ENCODE data around the gene GTSE1.
A peak's percentile ranks its signal among the peaks of the same experiment; 100 is the strongest.

Gene GTSE1

DNA sequence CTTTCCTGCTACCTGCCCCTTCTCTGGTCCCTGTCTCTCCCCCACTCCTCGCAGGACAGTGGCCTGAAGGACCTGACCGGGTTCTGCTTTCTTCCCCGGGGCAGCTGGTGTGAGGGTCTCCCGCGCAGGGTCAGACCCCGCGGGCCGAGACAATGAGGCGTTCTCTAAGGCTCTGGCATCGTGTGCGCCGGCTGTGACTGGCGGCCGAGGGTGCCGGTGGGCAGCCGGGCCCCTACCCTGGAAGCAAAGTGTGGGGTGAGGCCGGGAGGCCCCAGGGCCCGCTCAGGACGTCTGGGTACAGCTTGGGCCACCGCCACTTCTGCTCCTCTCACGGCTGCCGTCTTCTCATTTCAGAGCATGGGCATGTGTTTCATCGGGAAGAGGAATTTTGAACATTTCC lies 55.1 kb downstream of the GTSE1 start:
- DNase-seq (ENCODE audit: low read depth in 2 of 2) = no peak

GRCh38 chr22:46352276-46352675 lies 55.6 kb downstream of the GTSE1 start:
- no peak for DNase-seq (ENCODE audit: low read depth in 2 of 2)

- DNase-seq (ENCODE audit: low read depth in 2 of 2) = no peak
These were observed 56.2 kb downstream of the GTSE1 start for GRCh38 chr22:46352691-46353386.

DNA sequence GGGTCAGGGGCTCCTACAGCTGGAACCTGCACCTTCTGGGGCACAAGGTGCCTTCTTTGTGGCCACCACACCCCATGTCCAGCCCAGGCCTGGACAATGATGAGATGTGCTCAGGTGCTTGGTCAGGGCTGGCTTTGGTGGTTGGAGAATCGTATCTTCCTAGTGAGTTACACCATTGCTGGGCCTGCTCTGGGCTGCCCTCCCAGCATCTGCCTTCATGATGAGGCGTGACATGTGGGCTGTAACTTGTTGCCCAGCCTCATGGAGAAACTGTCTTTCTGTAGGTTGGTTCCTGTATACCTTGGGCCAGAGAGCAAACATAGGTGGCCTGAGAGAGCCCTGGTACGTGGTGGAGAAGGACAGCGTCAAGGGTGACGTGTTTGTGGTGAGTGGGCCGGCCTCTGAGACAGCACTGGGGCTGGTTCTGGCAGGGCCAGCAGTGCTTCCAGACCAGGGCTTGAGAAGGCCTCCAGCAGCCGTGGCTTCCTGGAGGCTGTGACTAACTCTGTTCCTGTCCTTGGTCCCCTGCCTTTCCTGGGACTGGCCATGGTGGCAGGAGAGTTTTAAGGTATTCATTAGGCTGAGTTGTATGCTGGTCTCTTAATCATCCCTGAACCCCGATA lies 56.9 kb downstream of the GTSE1 start:
- DNase-seq (ENCODE audit: low read depth in 2 of 2) = no peak

DNA sequence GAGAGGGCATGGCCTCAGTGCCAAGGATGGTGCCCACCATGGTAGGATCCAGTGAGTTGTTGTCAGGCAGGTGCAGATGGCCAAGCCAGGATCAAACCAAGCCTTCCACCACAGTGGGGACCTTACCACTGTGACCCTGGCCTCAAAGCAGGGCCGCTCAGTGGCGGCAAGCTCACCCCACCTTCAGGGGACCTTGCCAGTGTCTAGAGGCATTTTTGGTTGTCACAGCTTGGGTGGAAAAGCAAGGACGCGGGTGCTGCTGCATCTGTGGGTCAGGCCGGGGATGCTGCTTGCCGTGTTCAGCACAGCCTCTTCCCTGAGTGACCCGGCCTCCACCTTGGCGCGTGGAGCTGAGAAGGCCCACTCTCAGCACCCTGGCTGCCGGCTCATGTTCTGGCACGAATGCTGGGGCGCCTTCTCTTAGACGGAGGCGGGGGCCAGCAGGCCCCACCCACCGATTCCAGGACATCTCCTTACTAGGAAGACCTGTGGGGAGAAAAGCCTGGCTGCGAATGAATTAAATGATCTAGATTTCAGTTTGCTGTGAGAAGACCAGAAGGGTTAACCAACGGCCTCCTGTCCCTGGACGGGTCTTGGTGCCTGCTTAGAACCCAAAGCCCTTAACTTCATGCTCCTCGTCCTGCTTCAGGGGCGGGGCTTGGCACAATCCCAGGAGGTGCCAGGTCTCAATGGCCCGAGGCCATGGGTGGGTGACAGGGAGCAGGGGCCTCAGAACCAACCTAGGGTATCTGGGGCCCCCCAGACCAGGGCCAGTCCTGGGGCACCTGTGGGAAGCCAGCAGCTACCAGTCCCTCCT lies 57.7 kb downstream of the GTSE1 start:
- no peak for DNase-seq (ENCODE audit: low read depth in 2 of 2)

- DNase-seq (ENCODE audit: low read depth in 2 of 2) = no peak
These were observed 58.3 kb downstream of the GTSE1 start for GRCh38 chr22:46354993-46355305.

GRCh38 chr22:46355369-46355995 lies 58.8 kb downstream of the GTSE1 start:
- peak; percentile 39 to 40 for DNase-seq (ENCODE audit: low read depth in 2 of 2)

GRCh38 chr22:46355996-46356471 lies 59.4 kb downstream of the GTSE1 start:
- no peak for DNase-seq (ENCODE audit: low read depth in 2 of 2)

DNA sequence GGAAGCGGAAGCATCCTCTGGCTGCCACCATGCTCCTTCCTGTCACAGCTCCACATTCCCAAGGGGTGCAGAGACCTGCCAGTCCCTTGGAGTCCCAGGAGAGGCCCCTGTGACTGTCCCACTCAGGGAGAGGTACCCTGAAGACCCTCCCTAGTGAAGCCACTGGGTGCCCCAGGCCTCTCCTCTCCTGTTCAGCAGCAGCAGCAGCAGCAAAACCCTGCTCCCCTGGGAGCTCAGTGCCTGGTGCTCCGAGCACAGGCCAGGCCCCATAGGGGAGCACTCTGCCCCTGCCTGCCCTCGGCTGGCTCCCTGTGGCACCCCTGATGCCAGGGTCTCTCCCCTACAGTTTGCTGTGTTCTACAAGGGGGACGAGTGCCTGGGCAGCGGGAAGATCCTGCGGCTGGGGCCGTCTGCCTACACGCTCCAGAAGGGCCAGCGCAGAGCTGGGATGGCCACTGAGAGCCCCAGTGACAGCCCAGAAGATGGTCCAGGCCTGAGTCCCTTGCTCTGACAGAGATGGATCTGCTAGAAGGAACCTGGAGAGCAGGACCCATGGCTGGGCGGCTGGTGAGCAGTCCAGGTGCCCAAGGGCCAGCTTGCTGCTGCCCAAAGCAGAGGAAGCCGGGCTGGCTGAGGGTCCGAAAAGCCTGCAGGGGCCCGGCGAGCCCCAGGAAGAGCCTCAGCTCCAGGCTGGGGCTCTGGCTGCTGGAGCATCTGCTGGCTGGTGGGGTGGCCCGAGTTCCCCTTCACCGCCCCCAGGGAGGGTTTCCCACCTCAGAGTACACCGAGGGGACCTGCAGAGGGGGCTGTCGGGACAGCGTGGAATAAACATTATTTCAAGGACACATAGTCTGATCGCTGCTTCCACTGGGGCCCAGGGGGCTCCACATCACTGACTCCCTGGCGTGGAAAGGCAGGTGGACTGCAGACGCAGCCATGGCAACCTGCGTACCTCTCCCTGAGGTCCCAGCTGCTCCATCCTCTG lies 60.1 kb downstream of the GTSE1 start:
- no peak for DNase-seq (ENCODE audit: low read depth in 2 of 2)

- no peak for DNase-seq (ENCODE audit: low read depth in 2 of 2)
These were observed 61.2 kb downstream of the GTSE1 start for GRCh38 chr22:46357711-46358520.

GRCh38 chr22:46358766-46359165 lies 62.1 kb downstream of the GTSE1 start:
- no peak for DNase-seq (ENCODE audit: low read depth in 2 of 2)

DNA sequence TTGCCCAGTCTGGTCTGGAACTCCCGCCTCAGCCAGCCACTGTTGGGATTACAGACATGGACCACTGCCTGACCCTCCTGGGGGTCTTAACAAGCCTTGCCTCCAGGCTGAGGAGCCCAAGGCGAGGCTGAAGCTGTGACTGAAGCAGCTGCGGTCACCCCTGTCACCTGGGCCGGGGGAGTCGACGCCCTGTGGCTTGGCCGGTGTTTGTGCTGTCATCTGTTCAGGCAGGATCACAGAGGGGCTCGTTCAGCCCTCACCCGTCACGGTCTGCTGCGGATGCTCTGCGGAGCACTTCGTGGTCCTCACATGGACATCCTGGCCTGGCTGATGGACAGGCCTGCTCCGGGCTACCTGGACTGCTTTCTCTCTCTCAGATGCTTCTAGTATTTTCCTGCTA lies 62.7 kb downstream of the GTSE1 start:
- no peak for DNase-seq (ENCODE audit: low read depth in 2 of 2)

- no peak for DNase-seq (ENCODE audit: low read depth in 2 of 2)
These were observed 63.4 kb downstream of the GTSE1 start for GRCh38 chr22:46360097-46360496.

- DNase-seq (ENCODE audit: low read depth in 2 of 2) = no peak
These were observed 64.2 kb downstream of the GTSE1 start for GRCh38 chr22:46360891-46361290.

DNA sequence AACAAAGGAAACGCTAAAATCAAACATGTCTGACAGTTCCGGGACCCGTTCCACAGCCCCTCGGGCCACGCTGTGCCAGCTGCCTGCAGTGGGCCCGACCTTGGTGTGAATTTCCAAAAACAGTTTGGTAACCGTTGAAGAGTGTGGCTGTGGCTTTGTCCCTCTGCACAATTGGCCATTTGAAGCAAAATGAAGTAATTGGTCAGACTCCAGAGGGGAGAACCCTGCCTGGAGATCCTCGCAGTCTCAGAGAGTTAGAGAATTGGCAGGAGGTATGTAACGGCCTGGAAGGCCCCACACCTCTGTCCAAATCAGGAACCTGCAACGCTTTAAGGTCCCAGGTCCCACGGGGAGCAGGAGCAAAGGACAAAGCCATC lies 65.1 kb downstream of the GTSE1 start:
- no peak for DNase-seq (ENCODE audit: low read depth in 2 of 2)

DNA sequence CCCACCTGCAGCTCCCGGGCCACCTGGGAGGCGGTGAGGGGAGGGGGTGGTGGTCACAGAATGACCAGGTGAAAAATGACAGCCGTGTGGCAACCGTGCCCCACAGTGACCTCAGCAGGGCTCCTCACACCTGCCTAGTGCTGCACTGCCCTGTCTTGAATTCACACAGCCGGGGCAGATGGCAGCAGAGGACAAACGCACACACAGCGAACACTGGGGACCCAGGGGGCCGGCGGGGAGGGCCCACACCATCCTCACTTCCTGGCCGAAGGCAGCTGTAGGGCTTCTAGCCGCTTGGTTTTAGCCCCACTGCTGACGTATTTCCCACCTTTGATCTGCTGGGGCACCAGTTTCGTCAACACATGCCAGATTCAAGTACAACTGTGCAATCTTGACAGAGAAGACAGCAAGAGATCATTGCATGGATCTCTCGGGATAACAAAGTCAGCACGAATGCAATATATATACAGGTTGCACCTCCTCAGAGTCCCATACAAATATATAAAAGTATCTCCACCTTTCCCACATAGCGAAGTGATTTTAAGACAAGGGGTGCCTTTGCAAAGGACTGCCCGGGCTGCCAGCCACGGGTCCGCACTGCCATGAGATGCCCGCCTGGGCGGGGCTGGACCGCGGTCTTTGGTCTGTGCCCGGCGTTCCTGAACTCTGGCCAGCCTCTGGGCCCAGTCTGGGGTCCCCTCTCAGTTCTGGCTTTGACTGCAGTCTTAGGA lies 65.7 kb downstream of the GTSE1 start:
- DNase-seq (ENCODE audit: low read depth in 2 of 2) = no peak

DNA sequence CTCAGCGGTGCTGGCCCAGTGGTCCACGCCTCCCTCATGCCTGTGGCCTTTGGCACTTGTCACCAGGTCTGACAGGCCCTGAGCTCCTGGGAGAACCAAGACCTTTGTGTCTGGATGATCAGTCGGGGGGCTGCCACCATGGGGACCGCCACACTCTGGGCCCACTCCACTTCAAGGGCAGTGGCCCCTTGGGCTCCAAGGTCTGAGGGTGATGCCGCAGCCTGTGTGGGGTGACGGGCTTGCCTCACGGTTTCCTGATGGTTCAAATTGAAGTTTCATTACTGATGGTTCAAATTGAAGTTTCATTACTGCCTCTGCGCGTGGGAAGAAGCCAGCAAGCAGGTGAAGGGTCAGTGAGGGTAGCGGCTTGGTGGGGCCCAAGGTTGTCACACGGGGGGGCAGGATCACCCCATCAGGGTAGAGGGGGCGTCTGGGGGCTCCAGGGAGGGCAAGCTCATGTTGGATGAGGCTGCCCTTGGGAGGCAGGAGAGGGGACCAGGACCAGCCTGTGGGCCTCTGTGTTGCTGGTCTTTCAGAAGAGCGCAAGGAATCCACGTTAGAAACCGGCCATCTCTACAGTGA lies 66.4 kb downstream of the GTSE1 start:
- DNase-seq (ENCODE audit: low read depth in 2 of 2) = no peak

DNA sequence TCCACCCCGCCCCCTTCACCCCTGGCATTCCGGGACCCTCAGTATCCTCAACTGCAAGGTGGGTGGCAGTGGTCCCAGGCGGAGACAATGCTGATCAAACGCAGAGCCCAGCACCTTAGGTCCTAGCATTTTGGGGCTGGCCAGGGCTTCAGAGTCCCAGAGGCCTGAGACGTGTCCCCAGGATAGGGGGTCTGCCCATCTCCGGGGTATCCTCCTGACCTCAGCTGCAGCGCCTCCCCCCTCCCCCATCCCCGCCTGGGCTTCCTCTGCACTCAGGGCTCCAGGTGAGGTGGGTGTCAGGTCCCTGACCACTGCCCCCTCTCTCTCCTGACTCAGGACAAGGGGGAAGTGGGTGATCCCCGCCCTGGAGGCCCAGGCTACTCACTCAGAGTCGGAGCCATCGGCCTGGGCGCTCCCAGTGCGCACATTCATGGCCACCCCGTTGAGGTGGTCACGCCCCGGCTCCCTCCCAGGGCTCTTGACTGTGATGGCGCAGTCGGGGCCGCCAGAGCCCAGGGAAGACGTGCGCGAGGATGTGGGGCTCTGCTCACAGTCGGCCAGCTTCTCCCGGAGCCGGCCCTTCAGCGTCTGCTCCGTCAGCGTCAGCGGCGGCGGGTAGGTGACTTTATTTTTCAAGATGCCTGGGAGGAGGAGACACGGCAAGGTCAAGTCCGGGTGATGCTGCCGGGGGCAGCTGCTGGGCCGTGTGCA lies 67.1 kb downstream of the GTSE1 start:
- DNase-seq (ENCODE audit: low read depth in 2 of 2) = no peak
